Measurements from ENCODE around the gene ART3. TPM values are rescaled to one million over a fixed set of nuclear protein-coding genes. Genes with fewer than 3 reads are reported as not detected.

The ART3 gene
- total RNA-seq, 2 donors from 2014 or later = 75.6 to 139 TPM

DNA sequence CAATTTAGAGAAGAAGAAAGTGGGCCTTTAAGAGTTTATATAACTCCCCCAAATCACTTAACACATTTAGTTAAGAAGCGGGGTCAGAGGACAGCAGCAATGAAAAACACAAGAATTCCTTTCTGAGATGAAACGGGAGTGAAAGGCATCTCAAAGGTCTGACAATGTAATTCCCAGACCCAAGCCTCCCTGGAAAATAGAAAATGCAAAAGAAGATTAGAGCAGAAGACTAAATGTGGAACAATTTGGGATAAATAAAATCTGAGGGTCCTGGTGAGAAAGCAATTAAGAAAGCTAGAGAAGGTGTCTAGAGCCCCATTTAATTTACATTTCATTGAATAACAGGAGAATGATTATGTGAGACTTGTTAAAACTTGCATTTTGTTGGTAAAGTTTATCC is 19.1 kb upstream of the ART3 start:
- TF ChIP-seq, protein P1, sequence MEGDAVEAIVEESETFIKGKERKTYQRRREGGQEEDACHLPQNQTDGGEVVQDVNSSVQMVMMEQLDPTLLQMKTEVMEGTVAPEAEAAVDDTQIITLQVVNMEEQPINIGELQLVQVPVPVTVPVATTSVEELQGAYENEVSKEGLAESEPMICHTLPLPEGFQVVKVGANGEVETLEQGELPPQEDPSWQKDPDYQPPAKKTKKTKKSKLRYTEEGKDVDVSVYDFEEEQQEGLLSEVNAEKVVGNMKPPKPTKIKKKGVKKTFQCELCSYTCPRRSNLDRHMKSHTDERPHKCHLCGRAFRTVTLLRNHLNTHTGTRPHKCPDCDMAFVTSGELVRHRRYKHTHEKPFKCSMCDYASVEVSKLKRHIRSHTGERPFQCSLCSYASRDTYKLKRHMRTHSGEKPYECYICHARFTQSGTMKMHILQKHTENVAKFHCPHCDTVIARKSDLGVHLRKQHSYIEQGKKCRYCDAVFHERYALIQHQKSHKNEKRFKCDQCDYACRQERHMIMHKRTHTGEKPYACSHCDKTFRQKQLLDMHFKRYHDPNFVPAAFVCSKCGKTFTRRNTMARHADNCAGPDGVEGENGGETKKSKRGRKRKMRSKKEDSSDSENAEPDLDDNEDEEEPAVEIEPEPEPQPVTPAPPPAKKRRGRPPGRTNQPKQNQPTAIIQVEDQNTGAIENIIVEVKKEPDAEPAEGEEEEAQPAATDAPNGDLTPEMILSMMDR (IDR thresholded peaks at IDR 0.05) = no peak
- Histone ChIP-seq H3K36me3 (no peaks in the 10 kb centered on the region), H3K27me3 (no peaks in the 10 kb centered on the region), H3K9me3 (no peaks in the 10 kb centered on the region), H3K27ac (no peak overlapping the region), H3K4me3 (no peak overlapping the region), H3K4me1 (no peaks in the 10 kb centered on the region)
- DNase-seq (ENCODE audit: low spot score) = no peak

DNA sequence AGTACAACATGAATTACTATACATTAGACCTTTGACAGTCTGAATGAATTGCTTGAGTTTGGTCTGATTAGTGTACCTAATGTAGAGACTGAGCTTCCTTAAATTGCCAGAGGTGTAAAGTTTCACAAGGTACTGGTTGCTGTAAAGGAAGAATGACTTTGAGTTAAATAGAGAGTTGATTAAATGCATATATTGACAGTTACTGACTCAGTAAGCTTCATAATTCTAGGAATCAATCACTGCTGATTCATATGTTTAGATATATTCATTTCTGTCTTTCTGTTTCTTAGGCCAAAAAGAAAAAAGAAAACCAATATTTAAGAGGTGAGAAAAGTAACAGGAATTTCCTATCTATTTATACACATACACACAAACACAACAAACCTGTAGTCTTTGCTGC is 16.2 kb upstream of the ART3 start:
- Histone ChIP-seq H3K27ac (no peak overlapping the region), H3K4me3 (no peak overlapping the region), H3K4me1 (no peaks in the 10 kb centered on the region), H3K9me3 (no peaks in the 10 kb centered on the region), H3K36me3 (no peaks in the 10 kb centered on the region), H3K27me3 (no peaks in the 10 kb centered on the region)
- TF ChIP-seq, protein P1 (IDR thresholded peaks at IDR 0.05) = no peak
- no peak for DNase-seq (ENCODE audit: low spot score)

DNA sequence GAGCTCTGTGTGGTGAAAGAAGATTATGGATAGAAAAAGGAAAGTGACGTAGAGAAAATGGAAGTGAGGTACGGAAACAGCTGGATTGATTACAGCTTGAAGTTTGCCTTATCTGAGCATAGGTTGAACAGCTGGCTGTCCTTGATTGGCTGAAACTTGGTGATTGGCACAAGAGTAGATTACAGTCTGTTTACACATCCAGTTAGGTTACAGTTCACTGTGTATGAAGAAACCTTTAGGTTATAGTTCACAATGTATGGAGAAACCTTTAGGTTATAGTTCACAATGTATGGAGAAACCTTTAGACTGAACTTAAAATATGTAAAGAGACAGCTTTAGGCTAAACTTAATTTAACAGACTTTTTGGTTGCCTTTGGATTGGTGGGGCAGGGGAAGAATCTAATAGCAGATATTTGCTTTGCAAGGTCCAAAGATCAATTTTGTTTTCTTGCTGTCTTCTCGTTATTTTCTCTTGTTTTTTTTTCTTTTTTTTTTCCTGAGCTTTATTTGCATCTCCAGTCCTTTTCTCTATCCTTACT is 15.6 kb upstream of the ART3 start:
- TF ChIP-seq, protein P1 (IDR thresholded peaks at IDR 0.05) = no peak
- DNase-seq (ENCODE audit: low spot score) = no peak
- Histone ChIP-seq H3K9me3 (no peaks in the 10 kb centered on the region), H3K36me3 (no peaks in the 10 kb centered on the region), H3K4me1 (no peaks in the 10 kb centered on the region), H3K4me3 (no peak overlapping the region), H3K27ac (no peak overlapping the region), H3K27me3 (no peaks in the 10 kb centered on the region)

DNA sequence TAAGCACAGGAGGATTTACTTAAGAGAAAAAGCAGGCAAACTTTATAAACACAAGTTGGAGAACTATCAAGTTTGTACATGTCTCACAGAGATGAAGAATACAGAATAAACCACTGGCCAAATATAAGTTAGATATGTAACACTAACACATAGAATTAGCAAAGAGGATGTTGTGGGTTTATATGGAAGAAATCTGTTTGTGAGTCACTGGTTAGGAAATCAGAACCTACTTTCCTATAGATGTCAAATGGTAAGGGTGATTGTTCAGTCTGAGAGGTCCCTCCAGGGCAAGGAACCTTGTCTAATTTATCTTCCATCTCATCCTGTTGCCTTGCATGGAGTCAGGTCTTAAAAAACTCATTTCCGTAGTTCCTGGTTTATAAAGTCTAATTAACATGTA is 14.8 kb upstream of the ART3 start:
- H3K4me1 ChIP-seq = no peaks in the 10 kb centered on the region
- no peaks in the 10 kb centered on the region for H3K9me3 ChIP-seq

GRCh38 chr4:76060506-76060905 is 14.0 kb upstream of the ART3 start:
- Histone ChIP-seq H3K9me3 (no peaks in the 10 kb centered on the region), H3K36me3 (no peaks in the 10 kb centered on the region), H3K27ac (no peak overlapping the region), H3K4me3 (no peak overlapping the region), H3K27me3 (no peaks in the 10 kb centered on the region), H3K4me1 (no peaks in the 10 kb centered on the region)
- TF ChIP-seq, protein P1 (IDR thresholded peaks at IDR 0.05) = no peak
- DNase-seq (ENCODE audit: low spot score) = no peak

More for the DNA sequence above, 14.8 kb upstream of the ART3 start:
- H3K27ac ChIP-seq = no peak overlapping the region
- DNase-seq (ENCODE audit: low spot score) = no peak
- TF ChIP-seq, protein P1 (IDR thresholded peaks at IDR 0.05) = no peak
- no peaks in the 10 kb centered on the region for H3K36me3 ChIP-seq
- no peak overlapping the region for H3K4me3 ChIP-seq
- no peaks in the 10 kb centered on the region for H3K27me3 ChIP-seq

- no peaks in the 10 kb centered on the region for H3K9me3 ChIP-seq
- no peaks in the 10 kb centered on the region for H3K36me3 ChIP-seq
- H3K4me3 ChIP-seq = no peak overlapping the region
- H3K27ac ChIP-seq = no peak overlapping the region
- no peak for DNase-seq (ENCODE audit: low spot score)
- no peaks in the 10 kb centered on the region for H3K27me3 ChIP-seq
- H3K4me1 ChIP-seq = no peaks in the 10 kb centered on the region
- TF ChIP-seq, protein P1 (IDR thresholded peaks at IDR 0.05) = no peak
These were observed 13.1 kb upstream of the ART3 start for GRCh38 chr4:76061421-76061820.

All from right atrium auricular region (tissue), 2 donors.